Body of pancreas (tissue), 4 donors: ENCODE results near the gene CAMK2B.

Source experiments
- CTCF ChIP-seq, 7 experiments: fragments of 450-650 bp in 4 of 7; fragments of 200-600 bp in 3 of 7; sonication (generic) in 3 of 7; IDR thresholded peaks; one replicate each; pipeline ENCODE4 v1.5.1; 2016 to 2019; ENCODE audit warnings: antibody characterized with exemption in 7 of 7
- POLR2A ChIP-seq, 3 donors: fragments of 450-650 bp; IDR thresholded peaks; one replicate each; pipeline ENCODE4 v1.6.1; 2016; ENCODE audit warnings: antibody characterized with exemption in 3 of 3, mild to moderate bottlenecking in 2 of 3

- no peak for TF ChIP-seq POLR2A (IDR thresholded peaks at IDR 0.05)
- TF ChIP-seq CTCF (IDR thresholded peaks at IDR 0.05): no peak
Observed at GRCh38 chr7:44180631-44181030, 144.8 kb downstream of the CAMK2B start.
